Activated T-cell treated with anti-CD3 and anti-CD28 coated beads, Interleukin-2, amount 50 U/mL, for 4 hours (primary cell): ENCODE measurements around the gene PTPRK. TPM values are rescaled to one million over a fixed set of nuclear protein-coding genes. Genes with fewer than 3 reads are reported as not detected.

Source experiments
- ATAC-seq, 2 donors: fragments of 200-7000 bp; cut with Tn5 transposase; one replicate each; pipeline ENCODE4 v1.10.0; 2021
- DNase-seq: peaks from one replicate; pipeline ENCODE4 v3.0.0-alpha.2; 2020
- H3K27me3 Mint-ChIP-seq: one replicate; pipeline ENCODE4 v1.8.0; 2021; ENCODE audit warnings: low read depth, mixed read lengths
- H3K36me3 Mint-ChIP-seq: one replicate; pipeline ENCODE4 v1.8.0; 2022; ENCODE audit warnings: mixed read lengths; ENCODE audit not compliant: insufficient read depth
- H3K4me1 Mint-ChIP-seq: one replicate; pipeline ENCODE4 v1.8.0; 2021; ENCODE audit warnings: low read depth, mixed read lengths
- H3K4me3 Mint-ChIP-seq: one replicate; pipeline ENCODE4 v1.8.0; 2021; ENCODE audit warnings: mild to moderate bottlenecking, moderate library complexity, mixed read lengths
- H3K9me3 Mint-ChIP-seq: one replicate; pipeline ENCODE4 v1.8.0; 2021; ENCODE audit warnings: mixed read lengths
- total RNA-seq, 3 donors: library from RNA; stranded (reverse); gene quantifications; one replicate each; pipeline ENCODE4 v1.2.1, GENCODE V29; 2021

The PTPRK gene
- total RNA-seq, 3 donors from 2014 or later, result 5.6 to 17.5 (median 11.6) TPM

DNA sequence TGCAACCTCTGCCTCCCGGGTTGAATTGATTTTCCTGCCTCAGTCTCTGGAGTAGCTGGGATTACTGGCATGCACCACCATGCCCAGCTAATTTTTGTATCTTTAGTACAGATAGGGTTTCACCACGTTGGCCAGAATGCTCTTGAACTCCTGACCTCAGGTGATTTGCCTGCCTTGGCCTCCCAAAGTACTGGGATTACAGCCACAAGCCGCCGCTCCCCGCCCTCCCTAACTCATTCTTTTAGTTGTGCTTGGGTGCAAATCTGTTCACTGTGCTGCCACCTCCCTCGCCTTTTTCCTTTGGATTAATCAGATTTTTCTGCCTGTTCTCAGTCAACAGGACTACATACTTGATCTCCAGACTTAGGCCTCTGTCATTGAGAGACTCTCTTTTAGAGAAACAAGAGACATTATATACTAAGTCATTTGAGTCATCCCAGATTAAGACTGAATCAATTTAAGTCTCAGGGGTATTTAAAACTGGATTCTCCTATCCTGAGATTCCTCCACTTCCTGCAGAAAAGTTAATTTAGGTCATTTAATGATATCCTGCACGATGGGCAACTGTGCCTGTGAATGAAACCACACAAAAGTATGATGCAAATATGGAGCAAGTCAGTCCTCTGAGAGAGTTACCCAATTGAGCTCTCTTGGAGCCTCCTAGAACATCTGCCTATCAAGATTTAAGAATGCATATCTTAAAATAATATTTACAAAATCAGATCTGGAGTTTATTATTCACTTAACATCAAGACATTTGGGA is 483.4 kb downstream of the PTPRK start:
- Mint-ChIP-seq H3K4me1 (peaks cover 3% of the 10 kb centered on the region), H3K36me3 (no peaks in the 10 kb centered on the region), H3K4me3 (no peak overlapping the region), H3K9me3 (no peaks in the 10 kb centered on the region), H3K27me3 (no peaks in the 10 kb centered on the region)
- ATAC-seq (no peak), DNase-seq (no peak)

GRCh38 chr6:128033156-128033555 is 487.2 kb downstream of the PTPRK start:
- H3K36me3 Mint-ChIP-seq, result no peaks in the 10 kb centered on the region
- DNase-seq, result no peak
- H3K9me3 Mint-ChIP-seq, result no peaks in the 10 kb centered on the region
- ATAC-seq, result no peak
- H3K4me1 Mint-ChIP-seq, result peaks cover 14% of the 10 kb centered on the region
- no peak overlapping the region for H3K4me3 Mint-ChIP-seq
- no peaks in the 10 kb centered on the region for H3K27me3 Mint-ChIP-seq

DNA sequence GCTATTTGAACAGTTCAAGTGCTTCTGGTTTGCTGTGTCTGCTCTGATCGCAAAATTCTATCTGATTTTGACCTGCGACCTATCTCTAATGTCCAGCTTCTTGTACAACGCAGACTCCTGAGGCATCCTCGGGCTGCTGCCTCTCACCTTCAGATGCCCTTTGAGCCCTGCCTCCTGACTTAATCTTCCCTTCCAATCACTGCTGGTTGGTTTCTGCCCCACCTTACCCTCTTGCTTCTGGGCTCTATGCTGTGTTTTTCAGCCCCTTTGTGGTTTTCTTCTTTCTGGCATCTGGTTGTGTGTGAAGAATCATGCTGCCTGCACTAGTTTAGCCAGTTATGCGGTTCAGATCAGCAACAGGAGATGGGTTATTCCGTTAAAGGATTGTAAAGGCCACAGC is 488.4 kb downstream of the PTPRK start:
- Mint-ChIP-seq H3K36me3 (no peaks in the 10 kb centered on the region), H3K9me3 (no peaks in the 10 kb centered on the region), H3K4me1 (peaks cover 20% of the 10 kb centered on the region), H3K4me3 (no peak overlapping the region), H3K27me3 (no peaks in the 10 kb centered on the region)
- peak; percentile 38 to 46 for ATAC-seq
- DNase-seq, result no peak

GRCh38 chr6:128029826-128030225 is 490.6 kb downstream of the PTPRK start:
- Mint-ChIP-seq H3K4me1 (peaks cover 24% of the 10 kb centered on the region), H3K9me3 (no peaks in the 10 kb centered on the region), H3K4me3 (no peak overlapping the region), H3K36me3 (no peaks in the 10 kb centered on the region), H3K27me3 (no peaks in the 10 kb centered on the region)
- DNase-seq (no peak), ATAC-seq (no peak)

- H3K4me3 Mint-ChIP-seq, result no peak overlapping the region
- no peak for ATAC-seq
- H3K9me3 Mint-ChIP-seq, result no peaks in the 10 kb centered on the region
- peaks cover 24% of the 10 kb centered on the region for H3K4me1 Mint-ChIP-seq
- no peaks in the 10 kb centered on the region for H3K27me3 Mint-ChIP-seq
- DNase-seq, result no peak
- no peaks in the 10 kb centered on the region for H3K36me3 Mint-ChIP-seq
Observed at GRCh38 chr6:128028183-128028582, 492.2 kb downstream of the PTPRK start.

DNA sequence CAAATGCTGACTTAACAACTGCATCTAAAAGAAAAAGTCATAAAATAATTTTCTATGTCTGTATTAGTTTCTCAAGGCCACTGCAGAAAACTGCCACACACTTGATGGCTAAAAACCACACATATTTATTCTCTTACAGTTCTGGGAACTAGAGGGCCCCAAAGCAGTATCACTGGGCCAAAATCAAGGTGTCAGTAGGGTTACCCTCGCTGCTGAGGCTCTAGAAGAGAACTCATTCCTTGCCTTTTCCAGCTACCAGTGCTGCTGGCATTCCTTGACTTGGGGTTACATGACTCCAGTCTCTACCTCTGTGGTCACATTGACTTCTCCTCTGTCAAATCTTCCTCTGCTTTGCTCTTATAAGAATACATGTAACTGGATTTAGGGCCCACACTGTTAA is 494.9 kb downstream of the PTPRK start:
- H3K36me3 Mint-ChIP-seq, result no peaks in the 10 kb centered on the region
- H3K9me3 Mint-ChIP-seq, result no peaks in the 10 kb centered on the region
- ATAC-seq (no peak), DNase-seq (no peak)
- H3K4me3 Mint-ChIP-seq, result no peak overlapping the region
- H3K4me1 Mint-ChIP-seq, result peaks cover 13% of the 10 kb centered on the region
- no peaks in the 10 kb centered on the region for H3K27me3 Mint-ChIP-seq

- Mint-ChIP-seq H3K9me3 (no peaks in the 10 kb centered on the region), H3K4me3 (no peak overlapping the region), H3K27me3 (no peaks in the 10 kb centered on the region), H3K4me1 (peaks cover 13% of the 10 kb centered on the region), H3K36me3 (no peaks in the 10 kb centered on the region)
- ATAC-seq, result no peak
- DNase-seq, result no peak
Observed at GRCh38 chr6:128024969-128025368, 495.4 kb downstream of the PTPRK start.

- Mint-ChIP-seq H3K9me3 (no peaks in the 10 kb centered on the region), H3K27me3 (no peaks in the 10 kb centered on the region), H3K4me1 (peaks cover 13% of the 10 kb centered on the region), H3K36me3 (no peaks in the 10 kb centered on the region), H3K4me3 (no peak overlapping the region)
- ATAC-seq (no peak), DNase-seq (no peak)
Observed at GRCh38 chr6:128024046-128024445, 496.4 kb downstream of the PTPRK start.

- DNase-seq (no peak), ATAC-seq (no peak)
- H3K4me1 Mint-ChIP-seq, result no peaks in the 10 kb centered on the region
- H3K27me3 Mint-ChIP-seq, result no peaks in the 10 kb centered on the region
- no peaks in the 10 kb centered on the region for H3K36me3 Mint-ChIP-seq
- H3K9me3 Mint-ChIP-seq, result no peaks in the 10 kb centered on the region
- H3K4me3 Mint-ChIP-seq, result no peak overlapping the region
Observed at GRCh38 chr6:128018821-128019220, 501.6 kb downstream of the PTPRK start.

GRCh38 chr6:128017288-128017687 is 503.1 kb downstream of the PTPRK start:
- DNase-seq (no peak), ATAC-seq (no peak)
- H3K27me3 Mint-ChIP-seq, result no peaks in the 10 kb centered on the region
- H3K4me1 Mint-ChIP-seq, result no peaks in the 10 kb centered on the region
- H3K4me3 Mint-ChIP-seq, result no peak overlapping the region
- H3K9me3 Mint-ChIP-seq, result no peaks in the 10 kb centered on the region
- no peaks in the 10 kb centered on the region for H3K36me3 Mint-ChIP-seq

GRCh38 chr6:128007658-128008057 is 512.7 kb downstream of the PTPRK start:
- ATAC-seq, result no peak
- no peak for DNase-seq

DNA sequence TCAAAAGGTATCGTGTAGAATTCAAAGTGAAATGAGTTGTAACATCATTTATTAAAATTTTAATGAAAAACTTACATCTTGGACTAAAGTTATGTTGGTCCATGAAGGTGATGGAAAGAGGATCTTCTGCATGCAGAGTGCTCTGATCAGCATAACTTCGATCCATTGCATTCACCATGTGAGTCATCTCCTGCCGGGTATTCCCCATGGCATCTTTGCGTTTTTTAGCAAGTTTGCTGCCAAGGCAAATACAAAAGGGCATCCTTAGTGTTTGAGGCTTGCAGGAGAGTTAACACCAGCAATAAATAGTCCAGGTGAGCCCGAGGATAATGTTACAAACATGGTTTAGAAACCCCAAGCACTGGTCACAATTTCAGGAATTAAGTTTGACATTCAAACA is 515.4 kb downstream of the PTPRK start:
- peak in 1 of 2 donors; percentile 21 for ATAC-seq
- Mint-ChIP-seq H3K4me1 (peaks cover 4% of the 10 kb centered on the region), H3K27me3 (no peaks in the 10 kb centered on the region), H3K36me3 (no peaks in the 10 kb centered on the region), H3K4me3 (no peak overlapping the region), H3K9me3 (no peaks in the 10 kb centered on the region)
- DNase-seq, result no peak

More at GRCh38 chr6:128007658-128008057, 512.7 kb downstream of the PTPRK start:
- Mint-ChIP-seq H3K4me3 (no peak overlapping the region), H3K27me3 (no peaks in the 10 kb centered on the region), H3K4me1 (no peaks in the 10 kb centered on the region), H3K9me3 (no peaks in the 10 kb centered on the region), H3K36me3 (no peaks in the 10 kb centered on the region)

- H3K36me3 Mint-ChIP-seq, result no peaks in the 10 kb centered on the region
Observed at GRCh38 chr6:128000363-128000762, 520.0 kb downstream of the PTPRK start.

GRCh38 chr6:127998985-127999384 is 521.4 kb downstream of the PTPRK start:
- no peak overlapping the region for H3K4me3 Mint-ChIP-seq
- peaks cover 25% of the 10 kb centered on the region for H3K4me1 Mint-ChIP-seq
- no peak for DNase-seq
- H3K9me3 Mint-ChIP-seq, result no peaks in the 10 kb centered on the region
- H3K27me3 Mint-ChIP-seq, result no peaks in the 10 kb centered on the region
- no peaks in the 10 kb centered on the region for H3K36me3 Mint-ChIP-seq
- ATAC-seq, result peak; percentile 21 to 46

More at GRCh38 chr6:128000363-128000762, 520.0 kb downstream of the PTPRK start:
- ATAC-seq (no peak), DNase-seq (no peak)
- H3K9me3 Mint-ChIP-seq, result no peaks in the 10 kb centered on the region
- no peak overlapping the region for H3K4me3 Mint-ChIP-seq
- no peaks in the 10 kb centered on the region for H3K27me3 Mint-ChIP-seq
- H3K4me1 Mint-ChIP-seq, result peaks cover 21% of the 10 kb centered on the region

GRCh38 chr6:127997496-127998164 is 522.8 kb downstream of the PTPRK start:
- ATAC-seq (no peak), DNase-seq (no peak)
- peaks cover 25% of the 10 kb centered on the region for H3K4me1 Mint-ChIP-seq
- H3K36me3 Mint-ChIP-seq, result no peaks in the 10 kb centered on the region
- no peaks in the 10 kb centered on the region for H3K27me3 Mint-ChIP-seq
- H3K4me3 Mint-ChIP-seq, result no peak overlapping the region
- H3K9me3 Mint-ChIP-seq, result no peaks in the 10 kb centered on the region
